HG03575 (cell line): ENCODE results near the gene MEGF8.

Source experiments
- ATAC-seq: cut with Tn5 transposase; IDR thresholded peaks from one replicate; pipeline ENCODE4 v1.9.1; 2021; ENCODE audit not compliant: unreplicated experiment, insufficient number of reproducible peaks, low FRiP score; ENCODE audit errors: extremely low read depth

The MEGF8 gene

DNA sequence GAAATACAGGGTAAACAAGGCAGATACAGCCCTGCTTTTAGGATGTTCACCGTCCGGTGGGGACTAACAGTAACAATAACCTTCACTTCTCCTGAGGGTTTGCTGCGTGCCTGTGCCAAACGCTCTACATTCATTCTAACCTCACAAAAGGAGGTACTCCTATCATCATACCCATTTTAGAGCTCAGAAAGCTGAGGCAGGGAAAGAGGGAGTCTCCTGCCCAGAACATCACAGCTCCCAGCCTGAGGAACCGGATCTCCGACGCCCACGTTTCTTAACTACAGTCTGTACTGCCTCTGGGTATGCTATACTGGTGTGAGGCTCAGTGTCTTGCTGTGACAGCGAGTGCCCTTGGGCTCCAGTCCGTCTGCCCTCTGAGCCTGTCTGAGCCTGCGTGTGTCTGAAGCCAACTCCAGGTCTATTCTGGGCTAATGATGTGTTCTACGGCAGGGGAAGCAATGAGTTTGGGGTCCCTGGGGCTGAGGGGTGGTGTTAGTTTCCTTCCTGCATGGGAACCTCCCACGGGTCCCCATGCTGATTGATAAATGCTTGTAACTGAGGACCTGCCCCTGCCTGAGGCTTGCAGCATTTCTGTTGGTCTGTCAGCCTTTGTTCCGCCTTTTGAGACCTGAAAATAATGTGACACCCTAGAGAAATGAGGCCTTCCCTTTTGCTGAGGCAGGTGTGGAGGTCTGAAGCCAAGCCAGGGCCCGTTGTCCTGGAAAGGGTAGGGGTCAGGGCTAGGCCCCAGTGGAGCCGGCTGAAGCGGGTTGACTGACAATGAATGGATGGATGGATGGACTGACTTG is 96.9 kb downstream of the MEGF8 start:
- ATAC-seq, result no peak

GRCh38 chr19:42422901-42423461 is 97.5 kb downstream of the MEGF8 start:
- no peak for ATAC-seq

- ATAC-seq, result no peak
Observed at GRCh38 chr19:42423462-42424344, 98.3 kb downstream of the MEGF8 start.

DNA sequence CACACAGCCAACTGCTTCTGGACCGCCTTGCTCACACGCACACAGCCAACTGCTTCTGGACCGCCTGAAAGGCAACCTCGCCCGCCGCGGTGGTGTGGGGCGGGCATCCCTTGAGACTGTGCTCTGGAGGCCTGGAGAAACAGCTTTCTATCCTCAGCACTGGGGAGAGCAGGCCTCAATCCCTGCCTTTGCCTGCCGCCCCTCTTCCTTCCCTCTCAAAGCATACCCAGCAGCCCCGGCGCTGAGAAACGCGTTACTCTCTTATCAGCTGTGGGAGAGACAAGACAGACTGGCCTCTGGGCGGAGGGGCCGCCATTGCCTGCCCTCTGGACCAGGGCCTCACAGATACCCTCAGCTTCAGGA is 98.9 kb downstream of the MEGF8 start:
- ATAC-seq, result no peak

GRCh38 chr19:42424712-42425131 is 99.3 kb downstream of the MEGF8 start:
- ATAC-seq, result no peak

- ATAC-seq, result no peak
Observed at GRCh38 chr19:42426643-42427042, 101.2 kb downstream of the MEGF8 start.

DNA sequence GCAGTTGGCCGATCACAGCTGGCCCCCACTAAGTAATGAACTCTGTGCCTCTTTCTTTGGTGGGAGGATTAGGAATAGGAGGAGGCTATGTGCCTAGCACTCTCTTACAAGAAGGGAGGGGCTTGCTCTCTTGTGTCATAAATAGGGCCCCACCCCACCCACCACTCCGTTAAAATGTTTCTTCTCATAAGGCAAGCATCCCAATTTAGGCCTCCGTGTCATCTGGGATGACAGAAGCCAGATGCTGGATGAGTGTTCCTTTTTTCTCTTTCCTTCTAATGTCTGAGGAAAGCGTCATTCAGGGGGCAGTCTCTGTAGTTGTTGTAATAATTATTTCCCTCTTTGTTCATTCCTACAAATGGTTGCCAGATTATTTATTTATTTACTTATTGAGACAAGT is 101.9 kb downstream of the MEGF8 start, which contains the start of gene LIPE:
Gene LIPE (minus strand): TSS at position 76 of the 400 bp plus-strand sequence. CDS start 239 bp downstream, outside the sequence.
- no peak for ATAC-seq
